ENCODE measurements around the gene RAC3. TPM values are rescaled to one million over a fixed set of nuclear protein-coding genes. Genes with fewer than 3 reads are reported as not detected.

The RAC3 gene
- total RNA-seq, 2 experiments from 2014 or later, result 3.3 to 5.3 TPM

- H3K27me3 ChIP-seq (ENCODE audit: control insufficient read depth in 1 of 2, insufficient read depth in 2 of 2, low read length in 2 of 2), result no peaks in the 10 kb centered on the region
- H3K4me3 Mint-ChIP-seq, result peak overlapping the region; percentile 68
- no peak overlapping the region for H3K4me3 ChIP-seq (ENCODE audit: low read length)
- peak overlapping the region; percentile 60 for H3K27ac Mint-ChIP-seq
- H3K36me3 ChIP-seq (ENCODE audit: insufficient read depth, low read length), result no peaks in the 10 kb centered on the region
- intact Hi-C loops (cut with DNase I, micrococcal nuclease), result loop anchor here (5.0 to 10.0 kb wide), 6 partner anchors 90 to 520 kb away; partner anchors contain the start of genes HEXD (in 2 of the 2) and OGFOD3 (in 2 of the 2)
- H3K9me3 Mint-ChIP-seq, result no peaks in the 10 kb centered on the region
- DNase-seq, result no peak
- ChIA-PET POLR2A (interaction anchor here (0.6 kb wide), 1 partner anchor 10 kb away, joined by 4 read pairs; no protein-coding TSS in a partner anchor), CTCF (interaction anchor here (1.7 kb wide), 1 partner anchor 75 kb away, joined by 5 read pairs; no protein-coding TSS in a partner anchor)
- H3K27me3 Mint-ChIP-seq, result no peaks in the 10 kb centered on the region
- H3K4me1 ChIP-seq (ENCODE audit: insufficient read depth, low read length), result peaks cover 47% of the 10 kb centered on the region
- H3K36me3 Mint-ChIP-seq (ENCODE audit: low read depth), result peaks cover 16% of the 10 kb centered on the region
- no peak for TF ChIP-seq CTCF (IDR thresholded peaks at IDR 0.05)
- H3K9me3 ChIP-seq (ENCODE audit: control insufficient read depth in 1 of 2, insufficient read depth in 1 of 2, low read length in 2 of 2), result no peaks in the 10 kb centered on the region
- H3K27ac ChIP-seq (ENCODE audit: low read depth in 1 of 2, low read length in 2 of 2), result no peak overlapping the region
- no peak for ATAC-seq (ENCODE audit: poor library complexity)
- H3K4me1 Mint-ChIP-seq (ENCODE audit: low read depth), result peaks cover 30% of the 10 kb centered on the region
Measured at GRCh38 chr17:82034371-82035011, 3.0 kb downstream of the RAC3 start.

- ATAC-seq (ENCODE audit: poor library complexity) (no peak), DNase-seq (no peak)
- H3K36me3 Mint-ChIP-seq (ENCODE audit: low read depth), result peaks cover 16% of the 10 kb centered on the region
- H3K4me3 Mint-ChIP-seq, result peak overlapping the region; percentile 79
- H3K4me1 Mint-ChIP-seq (ENCODE audit: low read depth), result peaks cover 26% of the 10 kb centered on the region
- peak overlapping the region; percentile 60 for H3K27ac Mint-ChIP-seq
- no peaks in the 10 kb centered on the region for H3K27me3 ChIP-seq (ENCODE audit: control insufficient read depth in 1 of 2, insufficient read depth in 2 of 2, low read length in 2 of 2)
- ChIA-PET CTCF (interaction anchor here (1.7 kb wide), 1 partner anchor 76 kb away, joined by 5 read pairs; no protein-coding TSS in a partner anchor), POLR2A (interaction anchor here (0.8 to 1.8 kb wide), 2 partner anchors 63 to 262 kb away, joined by 5 to 6 read pairs; partner anchors contain the start of gene FASN)
- peaks cover 38% of the 10 kb centered on the region for H3K4me1 ChIP-seq (ENCODE audit: insufficient read depth, low read length)
- no peaks in the 10 kb centered on the region for H3K9me3 Mint-ChIP-seq
- H3K27me3 Mint-ChIP-seq, result no peaks in the 10 kb centered on the region
- no peak overlapping the region for H3K4me3 ChIP-seq (ENCODE audit: low read length)
- H3K9me3 ChIP-seq (ENCODE audit: control insufficient read depth in 1 of 2, insufficient read depth in 1 of 2, low read length in 2 of 2), result no peaks in the 10 kb centered on the region
- H3K27ac ChIP-seq (ENCODE audit: low read depth in 1 of 2, low read length in 2 of 2), result no peak overlapping the region
- intact Hi-C loops (cut with DNase I, micrococcal nuclease), result loop anchor here (5.0 to 10.0 kb wide), 6 partner anchors 89 to 519 kb away; partner anchors contain the start of genes HEXD (in 2 of the 2) and OGFOD3 (in 2 of the 2)
- TF ChIP-seq CTCF (IDR thresholded peaks at IDR 0.05), result no peak
- H3K36me3 ChIP-seq (ENCODE audit: insufficient read depth, low read length), result no peaks in the 10 kb centered on the region
Measured at GRCh38 chr17:82035488-82035887, 4.0 kb downstream of the RAC3 start.

- Histone ChIP-seq H3K36me3 (ENCODE audit: insufficient read depth, low read length) (no peaks in the 10 kb centered on the region), H3K9me3 (ENCODE audit: control insufficient read depth in 1 of 2, insufficient read depth in 1 of 2, low read length in 2 of 2) (no peaks in the 10 kb centered on the region), H3K4me3 (ENCODE audit: low read length) (peak overlapping the region; percentile 65), H3K4me1 (ENCODE audit: insufficient read depth, low read length) (peaks cover 32% of the 10 kb centered on the region), H3K27ac (ENCODE audit: low read depth in 1 of 2, low read length in 2 of 2) (peak overlapping the region in 1 of 2 donors; percentile 45), H3K27me3 (ENCODE audit: control insufficient read depth in 1 of 2, insufficient read depth in 2 of 2, low read length in 2 of 2) (no peaks in the 10 kb centered on the region)
- no peaks in the 10 kb centered on the region for H3K27me3 Mint-ChIP-seq
- CTCF ChIA-PET, result interaction anchor here (1.6 to 1.9 kb wide), 3 partner anchors 61 to 77 kb away, joined by 3 to 12 read pairs (median 5); no protein-coding TSS in a partner anchor
- H3K36me3 Mint-ChIP-seq (ENCODE audit: low read depth), result peaks cover 16% of the 10 kb centered on the region
- intact Hi-C loops (cut with DNase I, micrococcal nuclease), result loop anchor here (5.0 to 10.0 kb wide), 6 partner anchors 89 to 519 kb away; partner anchors contain the start of genes HEXD (in 2 of the 2) and OGFOD3 (in 2 of the 2)
- DNase-seq, result no peak
- TF ChIP-seq CTCF (IDR thresholded peaks at IDR 0.05), result no peak
- no peaks in the 10 kb centered on the region for H3K9me3 Mint-ChIP-seq
- POLR2A ChIA-PET, result interaction anchor here (0.8 to 1.8 kb wide), 4 partner anchors 62 to 333 kb away, joined by 4 to 6 read pairs (median 4); partner anchors contain the start of genes FASN and MRPL12
- H3K4me3 Mint-ChIP-seq, result peak overlapping the region; percentile 79
- H3K4me1 Mint-ChIP-seq (ENCODE audit: low read depth), result peaks cover 26% of the 10 kb centered on the region
- no peak for ATAC-seq (ENCODE audit: poor library complexity)
- no peak overlapping the region for H3K27ac Mint-ChIP-seq
Measured at GRCh38 chr17:82035956-82036633, 4.6 kb downstream of the RAC3 start.

All from CD4-positive, alpha-beta T cell (primary cell).